DMS 273 treated with DMSO at 0.1 percent for 48 hours (cell line): ENCODE data around the gene CEACAM16.
"Not testable (repeated sequence)": the region's sequence is repeated elsewhere in the genome, so short reads cannot be mapped to it uniquely, and the experiment has no call there.

Experiments used
- DNase-seq: peaks from one replicate; lab custom pipeline; 2025; lab: John Stamatoyannopoulos, UW

The CEACAM16 gene, protein sequence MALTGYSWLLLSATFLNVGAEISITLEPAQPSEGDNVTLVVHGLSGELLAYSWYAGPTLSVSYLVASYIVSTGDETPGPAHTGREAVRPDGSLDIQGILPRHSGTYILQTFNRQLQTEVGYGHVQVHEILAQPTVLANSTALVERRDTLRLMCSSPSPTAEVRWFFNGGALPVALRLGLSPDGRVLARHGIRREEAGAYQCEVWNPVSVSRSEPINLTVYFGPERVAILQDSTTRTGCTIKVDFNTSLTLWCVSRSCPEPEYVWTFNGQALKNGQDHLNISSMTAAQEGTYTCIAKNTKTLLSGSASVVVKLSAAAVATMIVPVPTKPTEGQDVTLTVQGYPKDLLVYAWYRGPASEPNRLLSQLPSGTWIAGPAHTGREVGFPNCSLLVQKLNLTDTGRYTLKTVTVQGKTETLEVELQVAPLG

DNA sequence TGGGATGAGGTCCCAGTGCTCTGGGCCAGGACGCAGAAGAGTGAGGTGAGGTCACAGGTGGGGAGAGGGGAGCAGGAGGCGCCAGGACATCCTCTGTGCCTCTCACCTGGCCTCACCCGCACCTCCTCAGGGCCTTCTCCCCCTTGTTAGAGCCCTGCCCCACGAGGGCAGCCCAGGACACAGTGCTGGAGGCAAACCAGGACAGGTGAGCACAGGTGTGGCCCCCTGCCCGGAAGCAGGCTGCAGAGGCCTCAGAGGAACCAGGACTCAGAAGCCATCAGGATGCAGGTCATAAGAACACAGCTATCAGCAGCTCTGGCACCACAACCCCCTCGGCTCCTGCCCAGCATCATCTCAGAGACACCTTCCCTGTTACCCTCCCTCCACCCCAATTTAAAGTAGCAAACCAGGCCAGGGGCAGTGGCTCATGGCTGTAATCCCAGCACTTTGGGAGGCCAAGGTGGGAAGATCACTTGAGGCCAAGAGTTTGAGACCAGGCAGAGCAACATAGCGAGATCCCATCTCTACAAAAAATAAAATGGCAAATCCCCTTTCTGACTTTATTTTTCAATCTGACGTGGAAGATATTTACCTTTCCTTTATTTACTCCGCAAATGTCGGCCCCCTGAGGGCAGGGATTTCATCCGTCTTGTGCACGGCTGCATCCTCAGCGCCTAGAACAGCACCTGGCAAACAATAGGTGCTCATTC is at the start of gene CEACAM16:
Gene CEACAM16 (plus strand): TSS at position 660 of the 710 bp plus-strand sequence. CDS start 2,306 bp downstream, outside the sequence.
- no peak for DNase-seq

DNA sequence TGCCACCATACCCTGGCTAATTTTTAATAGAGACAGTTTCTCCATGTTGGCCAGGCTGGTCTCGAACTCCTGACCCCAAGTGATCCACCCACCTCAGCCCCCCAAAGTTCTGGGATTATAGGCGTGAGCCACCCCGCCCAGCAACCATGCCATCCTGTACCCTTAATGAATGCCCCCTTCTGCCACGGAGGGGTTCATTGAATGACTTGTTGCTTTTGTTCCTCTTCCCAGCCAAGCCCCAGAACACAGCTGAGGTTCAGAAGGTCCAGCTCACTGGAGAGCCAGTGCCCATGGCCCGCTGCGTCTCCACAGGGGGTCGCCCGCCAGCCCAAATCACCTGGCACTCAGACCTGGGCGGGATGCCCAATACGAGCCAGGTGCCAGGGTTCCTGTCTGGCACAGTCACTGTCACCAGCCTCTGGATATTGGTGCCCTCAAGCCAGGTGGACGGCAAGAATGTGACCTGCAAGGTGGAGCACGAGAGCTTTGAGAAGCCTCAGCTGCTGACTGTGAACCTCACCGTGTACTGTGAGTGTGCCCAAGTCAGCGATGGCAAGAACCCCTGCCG is 49.3 kb upstream of the CEACAM16 start:
- no peak for DNase-seq

DNA sequence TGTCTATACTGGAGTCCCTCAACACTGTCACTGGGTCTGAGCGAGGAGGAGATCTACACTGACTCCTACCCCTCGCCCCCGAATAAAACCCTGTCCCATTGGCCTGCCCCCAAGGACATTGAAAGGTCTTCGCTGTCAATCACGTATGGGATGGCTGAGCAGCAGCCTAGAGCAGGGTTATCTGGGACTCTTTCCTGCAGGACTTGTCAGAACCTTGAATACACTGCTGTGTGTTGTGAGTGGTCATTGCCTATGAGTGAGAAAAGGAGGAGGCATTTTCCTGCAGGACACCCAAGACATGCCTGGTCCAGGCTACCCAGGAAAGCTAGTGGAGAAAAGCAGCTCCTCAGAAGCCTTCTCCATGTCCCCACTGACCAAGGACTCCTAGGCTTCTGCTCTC is 45.6 kb upstream of the CEACAM16 start:
- no peak for DNase-seq

DNA sequence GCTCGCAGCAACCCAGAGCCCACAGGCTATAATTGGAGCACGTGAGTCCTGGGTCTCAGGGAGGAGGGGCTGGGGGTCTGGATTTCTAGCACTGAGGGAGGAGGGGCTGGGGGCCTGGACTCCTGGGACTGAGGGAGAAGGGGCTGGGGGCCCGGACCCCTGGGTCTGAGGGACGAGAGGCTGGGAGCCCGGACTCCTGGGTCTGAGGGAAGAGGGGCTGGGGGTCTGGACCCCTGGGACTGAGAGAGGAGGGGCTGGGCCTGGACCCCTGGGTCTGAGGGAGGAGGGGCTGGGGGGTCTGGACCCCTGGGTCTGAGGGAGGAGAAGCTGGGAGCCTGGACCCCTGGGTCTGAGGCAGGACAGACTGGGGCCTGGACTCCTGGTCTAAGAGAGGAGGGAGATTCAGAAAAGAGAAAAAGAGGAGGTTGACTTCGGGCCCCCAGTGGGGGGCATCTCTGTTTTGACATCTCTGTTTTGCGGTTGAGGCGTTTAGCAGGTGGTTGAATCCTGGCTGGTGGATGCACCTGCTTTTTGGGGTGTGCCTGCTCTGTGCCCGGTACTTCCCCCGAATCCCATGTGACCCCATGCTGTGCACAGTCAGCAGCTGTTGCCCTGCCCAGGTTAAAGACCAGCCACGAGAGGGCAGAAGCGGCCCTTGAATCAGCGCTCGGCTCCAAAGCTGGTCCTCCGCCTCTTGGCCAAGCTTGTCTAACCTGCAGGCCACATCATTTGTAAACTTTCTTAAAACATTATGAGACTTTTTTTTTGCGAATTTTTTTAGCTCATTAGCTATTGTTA is 44.8 kb upstream of the CEACAM16 start:
- DNase-seq, result no peak

DNA sequence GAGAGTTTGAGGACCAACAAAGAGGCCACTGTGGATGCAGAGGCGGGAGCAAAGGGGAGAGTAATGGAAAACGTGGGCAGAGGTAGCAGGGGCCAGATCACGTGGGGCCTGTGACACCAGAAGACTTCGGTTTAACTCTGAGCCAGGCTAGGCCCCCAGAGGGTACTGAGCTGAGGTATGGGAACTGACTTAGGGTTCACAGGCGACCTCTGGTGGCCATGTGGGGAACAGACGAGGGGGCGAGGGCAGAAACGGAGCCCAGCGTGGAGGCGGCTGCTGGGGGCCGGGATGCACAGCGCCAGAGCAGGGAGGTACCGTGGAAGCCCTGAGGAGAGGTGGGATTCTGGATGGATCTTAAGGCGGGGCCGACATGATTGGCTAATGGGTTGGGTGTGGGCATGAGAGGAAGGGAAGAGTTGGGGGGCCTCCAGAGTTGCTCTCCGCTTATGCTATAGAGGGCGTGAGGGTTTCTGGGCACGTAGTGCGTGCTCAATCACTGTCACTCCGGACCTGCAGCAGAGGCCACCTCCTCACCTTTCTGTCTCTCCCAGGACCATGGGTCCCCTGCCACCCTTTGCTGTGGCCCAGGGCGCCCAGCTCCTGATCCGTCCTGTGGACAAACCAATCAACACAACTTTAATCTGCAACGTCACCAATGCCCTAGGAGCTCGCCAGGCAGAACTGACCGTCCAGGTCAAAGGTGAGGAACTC is 41.6 kb upstream of the CEACAM16 start:
- DNase-seq, result no peak

DNA sequence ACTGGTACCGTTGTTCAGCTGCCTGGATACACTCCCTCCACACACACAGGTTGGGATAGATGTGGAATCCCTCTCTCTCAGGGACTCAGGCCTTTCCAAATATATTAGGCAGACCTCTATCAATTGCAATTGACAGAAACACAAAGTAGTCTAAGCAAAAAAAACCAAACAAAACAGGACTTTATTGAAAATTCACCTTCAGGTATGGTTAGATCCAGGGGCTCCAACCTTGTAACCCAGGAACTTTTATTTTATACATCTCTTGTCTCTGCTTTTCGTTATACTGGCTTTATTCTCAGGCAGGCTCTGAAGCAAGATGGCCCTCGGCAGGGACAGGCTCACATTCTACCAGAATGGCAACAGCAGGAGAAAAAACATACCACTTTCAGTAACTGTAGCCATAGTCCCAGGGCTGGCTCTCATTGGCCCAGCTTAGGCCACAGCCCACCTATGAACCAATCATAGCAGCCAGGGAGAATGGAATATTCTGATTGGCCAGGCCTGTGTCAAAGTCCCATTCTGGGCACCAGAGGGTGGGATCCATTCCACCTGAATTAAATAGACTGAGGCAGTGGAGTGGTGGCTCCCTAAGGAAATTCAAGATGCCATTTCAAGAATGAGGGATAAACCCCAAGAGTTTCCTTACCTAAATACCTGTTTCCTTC is 40.8 kb upstream of the CEACAM16 start:
- no peak for DNase-seq

DNA sequence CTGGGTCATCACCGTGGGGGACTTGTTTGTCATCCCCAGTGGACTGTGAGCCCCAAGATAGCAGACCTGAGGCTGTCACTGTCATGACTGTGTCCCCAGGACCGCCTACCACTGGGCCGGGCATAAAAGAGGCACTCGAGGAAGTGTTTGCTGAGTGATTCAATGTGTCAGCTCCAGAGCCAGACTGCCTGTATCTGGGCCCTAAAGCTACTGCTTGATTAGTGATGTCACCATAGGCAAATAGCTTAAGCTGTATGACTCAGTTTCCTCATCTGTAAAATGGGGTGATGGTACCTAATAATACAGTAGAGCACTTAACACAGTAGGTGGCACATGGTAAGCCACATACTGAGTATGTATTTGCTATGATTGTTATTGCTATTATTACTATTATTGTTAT is 38.9 kb upstream of the CEACAM16 start:
- no peak for DNase-seq

DNA sequence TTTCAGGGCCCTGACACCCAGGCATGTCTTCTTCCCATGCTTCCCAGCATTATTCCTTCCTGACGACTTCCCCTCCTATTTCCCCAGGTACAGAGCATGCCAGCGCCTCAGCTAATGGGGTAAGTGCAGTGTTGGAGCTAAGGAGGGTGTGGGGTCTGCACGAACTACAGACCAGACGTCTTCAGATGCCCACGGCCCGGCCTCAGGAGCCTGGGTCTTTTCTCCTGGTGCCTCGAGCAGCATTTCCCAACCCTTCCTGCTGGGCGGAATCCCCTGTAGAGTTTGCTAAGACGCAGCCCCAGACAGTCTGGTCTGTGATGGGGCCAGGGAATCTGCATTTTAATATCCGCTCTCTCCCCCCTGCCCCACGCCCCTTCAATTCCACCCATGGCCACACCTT is 37.7 kb upstream of the CEACAM16 start:
- DNase-seq, result no peak

DNA sequence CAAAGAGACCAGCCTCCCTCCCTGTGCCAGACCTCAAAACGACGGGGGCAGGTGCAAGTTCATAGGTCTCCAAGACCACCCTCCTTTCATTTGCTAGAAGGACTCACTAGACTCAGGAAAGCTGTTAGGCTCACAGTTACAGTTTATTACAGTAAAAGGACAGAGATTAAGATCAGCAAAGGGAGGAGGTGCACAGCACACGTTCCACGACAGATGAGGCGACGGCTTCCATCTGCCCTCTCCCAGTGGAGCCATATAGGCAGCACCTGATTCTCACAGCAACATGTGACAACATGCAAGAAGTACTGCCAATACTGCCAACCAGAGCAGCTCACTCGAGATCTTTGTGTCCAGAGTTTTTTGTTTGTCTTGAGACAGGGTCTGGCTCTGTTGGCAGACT is 37.0 kb upstream of the CEACAM16 start:
- no peak for DNase-seq

DNA sequence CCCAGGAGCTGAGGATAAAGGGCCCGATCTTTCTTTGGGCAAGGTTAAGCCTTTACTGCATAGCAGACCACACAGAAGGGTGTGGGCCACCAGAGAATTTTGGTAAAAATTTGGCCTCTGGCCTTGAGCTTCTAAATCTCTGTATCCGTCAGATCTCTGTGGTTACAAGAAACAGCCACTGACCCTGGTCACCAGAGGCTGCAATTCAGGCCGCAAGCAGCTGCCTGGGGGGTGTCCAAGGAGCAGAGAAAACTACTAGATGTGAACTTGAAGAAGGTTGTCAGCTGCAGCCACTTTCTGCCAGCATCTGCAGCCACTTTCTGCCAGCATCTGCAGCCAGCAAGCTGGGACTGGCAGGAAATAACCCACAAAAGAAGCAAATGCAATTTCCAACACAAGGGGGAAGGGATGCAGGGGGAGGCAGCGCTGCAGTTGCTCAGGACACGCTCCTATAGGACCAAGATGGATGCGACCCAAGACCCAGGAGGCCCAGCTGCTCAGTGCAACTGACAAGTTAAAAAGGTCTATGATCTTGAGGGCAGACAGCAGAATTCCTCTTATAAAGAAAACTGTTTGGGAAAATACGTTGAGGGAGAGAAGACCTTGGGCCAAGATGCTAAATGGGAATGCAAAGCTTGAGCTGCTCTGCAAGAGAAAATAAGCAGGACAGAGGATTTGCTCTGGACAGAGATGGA is 36.1 kb upstream of the CEACAM16 start:
- DNase-seq, result no peak

DNA sequence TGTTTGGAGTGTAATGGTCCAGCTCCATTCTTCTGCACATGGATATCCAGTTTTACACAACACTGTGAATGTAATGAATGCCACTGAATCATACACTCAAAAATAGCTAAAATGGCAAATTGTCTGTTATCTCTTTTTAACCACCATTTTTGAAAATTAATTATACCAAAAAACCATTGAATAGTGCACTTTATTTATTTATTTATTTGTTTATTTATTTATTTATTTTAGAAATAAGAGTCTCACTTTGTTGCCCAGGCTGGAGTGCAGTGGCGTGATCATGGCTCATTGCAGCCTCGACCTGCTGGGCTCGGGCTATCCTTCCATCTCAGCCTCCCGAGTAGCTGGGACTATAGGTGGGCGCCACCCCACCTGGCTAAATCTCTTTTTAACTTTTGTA is 35.0 kb upstream of the CEACAM16 start:
- no peak for DNase-seq

DNA sequence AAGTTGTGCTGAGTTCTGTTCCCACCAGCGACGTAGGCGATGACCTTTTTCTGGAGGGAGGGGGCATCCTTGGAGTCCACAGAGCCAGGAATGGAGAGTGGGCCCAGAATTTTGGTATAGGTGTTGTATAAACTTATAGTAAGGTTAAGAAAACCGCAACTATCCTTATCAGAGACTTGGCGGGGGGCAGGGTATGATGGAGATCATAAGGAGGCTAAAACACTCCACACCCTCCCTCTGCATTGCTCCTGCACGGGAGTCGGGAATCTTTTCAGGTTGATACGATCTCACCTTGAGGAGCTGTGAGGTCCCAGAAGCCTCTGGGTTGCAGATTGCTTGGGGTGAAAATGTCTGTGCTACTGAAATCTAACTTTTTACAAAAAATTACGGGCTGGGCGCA is 34.0 kb upstream of the CEACAM16 start:
- DNase-seq, result no peak

DNA sequence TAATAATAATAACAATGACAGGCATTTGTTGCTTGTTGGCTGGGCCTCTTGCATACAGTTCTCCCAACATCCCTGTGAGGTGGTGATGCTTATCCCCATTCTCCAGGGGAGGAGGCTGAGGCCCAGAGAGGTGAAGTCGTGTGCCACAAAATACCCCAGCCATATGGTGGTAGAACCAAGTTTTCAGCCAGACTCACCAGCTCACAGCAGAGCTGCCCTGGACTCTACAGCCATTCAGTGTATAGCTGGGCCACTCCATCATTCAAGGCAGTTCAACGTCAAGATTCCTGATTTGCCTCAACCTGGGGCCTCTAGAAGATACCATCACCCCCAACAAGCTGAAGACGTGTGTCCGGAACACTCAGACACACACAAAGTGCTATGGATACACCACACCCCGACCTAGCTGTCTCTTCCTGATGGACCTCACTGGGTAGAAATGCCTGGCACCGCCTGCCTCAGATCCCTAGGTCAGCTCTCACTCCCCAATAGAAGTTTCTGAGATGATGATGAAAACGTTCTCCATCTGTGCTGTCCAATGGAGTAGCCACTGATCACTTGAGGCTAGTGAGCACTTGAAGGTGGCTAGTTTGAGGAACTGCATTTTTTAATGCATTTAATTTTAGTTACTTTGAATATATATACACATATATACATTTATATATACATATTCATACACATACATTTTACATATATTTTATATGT is 31.9 kb upstream of the CEACAM16 start:
- no peak for DNase-seq

DNA sequence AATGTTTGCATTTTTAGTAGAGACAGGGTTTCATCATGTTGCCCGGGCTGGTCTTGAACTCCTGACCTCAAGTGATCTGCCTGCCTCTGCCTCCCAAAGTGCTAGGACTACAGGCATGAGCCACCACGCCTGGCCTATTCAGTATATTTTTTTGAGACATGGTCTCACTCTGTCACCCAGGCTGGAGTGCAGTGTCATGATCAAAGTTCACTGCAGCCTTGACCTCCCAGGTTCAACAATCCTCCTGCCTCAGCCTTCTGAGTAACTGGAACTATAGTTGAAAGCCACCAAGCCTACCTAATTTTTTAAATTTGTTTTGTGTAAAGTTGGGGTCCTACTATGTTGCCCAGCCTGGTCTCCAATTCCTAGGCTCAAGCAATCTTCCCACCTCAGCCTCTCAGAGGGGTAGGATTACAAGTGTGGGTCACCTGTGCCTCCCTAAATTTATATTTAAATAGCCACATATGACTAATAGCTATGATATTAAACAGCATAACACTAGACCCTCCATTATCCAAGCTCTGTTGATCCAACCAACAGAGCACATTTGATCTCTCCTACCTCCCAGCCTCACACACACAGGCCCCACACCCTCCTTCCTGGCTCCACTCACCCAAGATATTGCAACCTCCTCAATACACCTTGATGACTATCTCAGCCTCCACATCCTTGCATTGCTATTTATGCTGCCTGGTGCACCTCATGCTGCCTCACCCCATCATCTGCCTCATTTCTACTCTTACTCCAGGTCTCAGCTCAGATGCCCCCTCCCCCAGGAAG is 29.8 kb upstream of the CEACAM16 start:
- no peak for DNase-seq

DNA sequence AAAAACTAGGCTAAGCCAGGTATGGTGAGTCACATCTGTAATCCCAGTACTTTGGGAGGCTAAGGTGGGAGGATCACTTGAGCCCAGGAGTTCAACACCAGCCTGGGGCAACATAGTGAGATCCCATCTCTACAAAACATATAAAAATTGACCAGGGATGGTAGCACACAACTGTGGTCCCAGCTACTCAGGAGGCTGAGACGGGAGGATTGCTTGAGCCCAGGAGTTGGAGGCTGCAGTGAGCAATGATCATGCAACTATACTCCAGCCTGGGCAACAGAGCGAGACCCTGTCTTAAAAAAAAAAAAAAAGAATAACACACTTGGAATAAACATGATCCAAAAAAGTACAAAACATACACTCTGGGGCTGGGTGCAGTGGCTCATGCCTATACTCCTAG is 28.9 kb upstream of the CEACAM16 start:
- DNase-seq, result not testable (repeated sequence)

DNA sequence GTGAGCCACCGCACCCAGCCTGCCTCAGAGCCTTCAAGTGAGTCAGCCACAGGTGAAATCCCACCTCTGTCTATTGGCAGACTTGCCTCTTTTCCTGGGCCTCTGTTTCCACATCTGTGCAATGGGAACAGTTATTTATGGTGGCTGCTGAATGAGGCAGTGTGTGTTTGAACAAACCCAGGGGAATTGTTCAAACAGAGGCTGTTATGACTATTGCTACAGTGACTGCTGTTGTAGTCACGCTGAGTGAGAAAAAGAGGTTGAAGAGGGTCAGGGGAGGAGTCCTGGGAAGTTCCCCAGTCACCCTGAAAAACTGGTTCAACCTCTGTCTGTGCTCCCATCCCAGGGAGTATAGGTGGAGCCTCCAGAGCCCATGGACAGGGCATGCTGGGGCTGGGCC is 27.6 kb upstream of the CEACAM16 start, which contains the start of gene CEACAM19:
Gene CEACAM19 (plus strand): TSS at position 83 of the 400 bp plus-strand sequence. CDS start 450 bp downstream, outside the sequence.
- DNase-seq, result no peak

DNA sequence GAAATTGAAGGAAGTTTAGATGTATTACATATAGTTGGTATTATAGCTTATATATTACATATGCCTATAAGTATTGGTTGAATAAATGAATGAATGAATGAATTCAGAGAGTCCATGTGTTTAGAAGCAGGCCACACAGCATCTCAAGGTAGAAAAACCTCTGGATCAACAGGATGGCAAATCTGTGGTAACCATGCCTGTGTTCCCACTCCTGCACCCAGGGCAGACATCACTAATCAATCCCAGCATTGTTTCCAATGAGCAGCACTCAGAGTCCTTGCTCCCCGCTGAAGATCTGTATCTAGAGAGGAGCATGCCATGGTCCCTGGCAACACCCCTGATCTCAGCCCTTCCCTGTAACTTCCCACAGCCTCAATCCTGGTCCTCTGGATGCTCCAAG is 26.7 kb upstream of the CEACAM16 start:
- DNase-seq, result no peak

DNA sequence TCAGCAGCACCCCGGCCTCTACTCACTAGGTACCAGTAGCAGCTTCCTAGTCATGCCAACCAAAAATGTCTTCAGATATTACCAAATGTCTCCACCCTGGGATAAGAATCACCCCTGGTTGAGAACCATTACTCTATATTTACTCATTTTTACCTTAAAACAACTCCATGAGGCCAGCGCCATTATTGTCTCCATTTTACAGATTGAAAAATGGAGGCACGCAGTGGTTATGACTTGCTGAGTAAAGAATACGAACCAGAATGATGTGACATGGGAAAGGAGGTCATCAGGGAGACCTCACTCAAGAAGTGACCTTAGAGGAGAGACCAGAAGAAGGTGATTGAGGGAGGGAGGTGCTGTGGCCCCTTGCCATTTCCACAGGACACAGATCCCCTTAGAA is 25.4 kb upstream of the CEACAM16 start:
- no peak for DNase-seq

DNA sequence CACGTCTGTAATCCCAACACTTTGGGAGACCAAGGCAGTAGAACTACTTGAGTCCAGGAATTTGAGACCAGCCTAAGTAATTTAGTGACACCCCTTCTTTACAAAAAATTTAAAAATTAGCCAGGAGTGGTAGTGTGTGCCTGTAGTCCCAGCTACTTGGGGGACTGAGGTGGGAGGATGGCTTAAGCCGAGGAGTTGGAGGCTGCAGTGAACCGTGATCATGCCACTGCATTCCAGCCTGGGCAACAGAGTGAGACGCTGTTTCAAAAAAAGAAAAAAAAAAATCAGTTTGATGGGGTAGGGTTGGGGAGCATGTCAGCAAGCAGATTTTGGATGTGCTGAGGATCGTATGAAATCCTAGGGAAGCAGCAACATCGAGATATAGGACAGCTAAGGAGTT is 23.4 kb upstream of the CEACAM16 start:
- DNase-seq, result no peak
